Glomerular endothelial cell (primary cell): ENCODE results near the gene TSPAN32. TPM values are rescaled to one million over a fixed set of nuclear protein-coding genes. Genes with fewer than 3 reads are reported as not detected.
"Not testable (repeated sequence)": the region's sequence is repeated elsewhere in the genome, so short reads cannot be mapped to it uniquely, and the experiment has no call there.

ENCODE experiments used
- DNase-seq: peaks from one replicate; pipeline ENCODE4 v3.0.0-alpha.2; 2011; ENCODE audit warnings: low read depth, low spot score; ENCODE audit errors: extremely low read depth
- total RNA-seq: library from RNA; depleted of rRNA; stranded (reverse); fragments of >200 nt; gene quantifications from 2 replicates; pipeline ENCODE4 v1.2.3, GENCODE V29; 2015

The TSPAN32 gene
- total RNA-seq, 1 donor from 2014 or later: not detected

DNA sequence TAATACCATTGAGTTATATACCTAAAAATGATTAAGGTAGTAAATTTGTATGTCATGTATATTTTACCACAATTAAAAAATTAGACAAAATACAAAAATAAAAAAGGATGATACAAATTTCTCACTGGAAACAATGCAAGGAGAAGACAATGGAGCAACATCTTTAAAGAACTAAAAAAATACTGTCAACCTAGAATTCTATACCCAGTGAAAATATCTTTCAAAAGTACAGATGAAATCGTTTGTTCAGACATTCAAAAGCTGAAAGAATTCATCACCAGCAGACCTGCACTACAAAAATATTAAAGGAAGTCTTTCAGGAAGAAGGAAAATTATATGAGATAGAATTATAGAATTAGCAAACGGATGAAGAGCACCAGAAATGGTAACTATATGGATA is 21.6 kb upstream of the TSPAN32 start:
- no peak for DNase-seq

DNA sequence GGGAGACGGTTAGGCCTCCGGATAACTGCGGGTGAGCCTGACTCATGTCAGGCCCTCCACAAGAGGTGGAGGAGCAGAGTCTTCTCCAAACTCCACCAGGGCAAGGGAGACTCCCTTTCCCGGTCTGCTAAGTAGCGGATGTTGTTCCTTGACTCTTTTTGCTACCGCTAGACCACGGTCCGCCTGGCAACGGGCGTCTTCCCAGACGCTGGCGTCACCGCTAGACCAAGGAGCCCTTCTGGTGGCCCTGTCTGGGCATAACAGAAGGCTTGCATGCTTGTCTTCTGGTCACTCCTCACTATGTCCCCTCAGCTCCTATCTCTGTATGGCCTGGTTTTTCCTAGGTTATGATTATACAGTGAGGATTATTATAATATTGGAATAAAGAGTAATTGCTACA is 15.5 kb upstream of the TSPAN32 start:
- not testable (repeated sequence) for DNase-seq

DNA sequence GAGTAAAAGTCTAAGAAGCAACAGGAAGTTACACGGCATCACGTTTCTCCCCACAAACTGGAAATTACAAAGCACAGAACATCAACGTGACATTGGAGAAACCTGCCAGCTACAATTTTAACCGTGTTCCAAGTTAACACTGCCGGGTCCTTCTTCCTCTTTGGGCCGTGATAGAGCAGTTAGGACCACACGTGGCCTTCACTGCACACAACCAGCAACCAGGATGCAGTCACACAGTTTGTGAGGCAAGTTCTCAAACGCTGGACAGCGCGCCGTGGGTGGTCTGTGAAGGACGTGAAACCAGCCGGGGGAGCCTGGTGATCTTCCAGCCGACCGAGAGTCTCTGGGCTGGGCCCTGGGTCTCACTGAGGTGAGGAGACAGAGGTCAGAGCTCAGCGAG is 14.7 kb upstream of the TSPAN32 start:
- no peak for DNase-seq

DNA sequence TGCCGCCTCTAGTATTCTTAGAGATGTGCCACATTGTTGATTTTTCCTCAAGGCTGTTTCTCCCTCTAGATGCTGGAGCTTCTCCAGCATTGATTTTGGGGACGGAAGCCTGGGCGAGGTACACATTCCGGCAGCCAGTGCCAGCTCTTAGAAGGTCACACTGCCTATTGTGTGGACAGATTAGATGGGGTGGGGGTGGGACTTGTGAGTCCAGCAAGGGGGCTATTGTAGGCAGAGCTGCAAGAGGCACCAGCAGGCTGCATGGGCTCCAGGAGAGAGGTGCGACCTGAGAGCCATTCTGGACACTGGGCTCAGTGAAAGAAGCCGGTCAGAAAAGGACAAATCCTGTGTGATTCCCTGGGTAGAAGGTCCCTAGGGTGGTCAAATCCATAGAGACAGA is 12.5 kb upstream of the TSPAN32 start:
- no peak for DNase-seq

DNA sequence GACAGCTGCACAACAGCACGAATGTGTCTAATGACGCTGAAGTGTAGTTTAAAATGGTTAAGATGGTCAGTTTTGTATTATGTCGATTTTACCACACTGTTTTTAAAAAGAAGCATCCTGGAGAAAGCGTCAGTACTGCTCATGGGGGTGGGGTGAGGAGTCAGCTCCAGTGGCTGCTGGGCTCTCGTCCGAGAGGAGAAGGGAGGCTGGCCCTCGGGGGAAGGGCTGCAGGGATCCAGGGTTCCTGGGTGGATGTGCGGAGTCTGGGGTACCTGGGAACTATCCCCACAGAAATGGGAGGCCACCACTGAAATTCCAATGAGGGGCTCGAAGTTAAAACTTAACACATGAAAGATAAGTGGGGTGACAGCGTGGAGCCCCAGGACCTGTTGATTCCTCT is 12.0 kb upstream of the TSPAN32 start:
- DNase-seq: no peak

DNA sequence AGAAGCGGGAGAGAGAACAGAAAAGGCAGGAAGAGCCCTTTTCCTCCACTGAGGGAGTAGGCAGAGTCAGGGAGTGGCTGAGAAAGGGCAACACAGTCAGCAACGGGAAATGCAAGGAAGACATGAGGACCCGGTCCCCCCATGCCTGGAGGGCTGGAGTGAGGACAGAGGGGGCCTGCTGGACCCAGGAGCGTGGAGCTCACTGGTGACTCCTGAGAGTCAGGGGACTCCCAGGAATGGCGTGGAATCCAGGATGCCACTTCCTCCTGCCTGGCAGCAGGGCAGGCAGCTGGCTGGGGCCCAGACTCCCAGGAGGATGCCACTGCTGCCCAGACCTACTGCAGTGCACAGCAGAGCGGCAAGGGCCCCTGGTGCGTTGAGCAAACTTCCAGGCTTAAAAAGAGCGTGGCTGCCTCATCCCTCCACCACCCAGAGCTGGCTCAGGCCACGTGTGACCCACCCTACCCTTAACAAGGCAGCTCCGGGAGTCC is 11.4 kb upstream of the TSPAN32 start:
- no peak for DNase-seq

DNA sequence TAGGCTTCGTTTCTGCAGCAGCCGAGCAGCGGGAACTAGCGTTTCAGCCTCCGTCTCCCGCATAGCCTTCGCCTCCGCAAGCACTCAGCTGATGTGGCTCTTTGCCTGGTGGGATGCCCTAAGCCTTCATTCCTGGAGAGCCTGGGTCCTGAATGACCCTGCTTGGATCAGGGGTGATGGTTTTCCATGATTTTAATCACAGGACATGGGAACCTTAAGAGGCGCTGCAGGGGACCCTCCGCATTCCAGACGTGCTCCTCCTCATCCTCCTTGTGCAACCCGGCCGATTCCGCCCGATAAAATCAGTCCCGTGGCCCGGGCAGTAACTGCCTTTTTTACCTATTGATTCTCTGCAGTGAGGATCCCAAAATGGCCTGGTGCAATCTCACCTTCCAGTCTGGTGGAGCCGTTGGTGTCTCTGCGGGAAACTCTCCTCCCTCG is 8.3 kb upstream of the TSPAN32 start:
- DNase-seq: no peak

DNA sequence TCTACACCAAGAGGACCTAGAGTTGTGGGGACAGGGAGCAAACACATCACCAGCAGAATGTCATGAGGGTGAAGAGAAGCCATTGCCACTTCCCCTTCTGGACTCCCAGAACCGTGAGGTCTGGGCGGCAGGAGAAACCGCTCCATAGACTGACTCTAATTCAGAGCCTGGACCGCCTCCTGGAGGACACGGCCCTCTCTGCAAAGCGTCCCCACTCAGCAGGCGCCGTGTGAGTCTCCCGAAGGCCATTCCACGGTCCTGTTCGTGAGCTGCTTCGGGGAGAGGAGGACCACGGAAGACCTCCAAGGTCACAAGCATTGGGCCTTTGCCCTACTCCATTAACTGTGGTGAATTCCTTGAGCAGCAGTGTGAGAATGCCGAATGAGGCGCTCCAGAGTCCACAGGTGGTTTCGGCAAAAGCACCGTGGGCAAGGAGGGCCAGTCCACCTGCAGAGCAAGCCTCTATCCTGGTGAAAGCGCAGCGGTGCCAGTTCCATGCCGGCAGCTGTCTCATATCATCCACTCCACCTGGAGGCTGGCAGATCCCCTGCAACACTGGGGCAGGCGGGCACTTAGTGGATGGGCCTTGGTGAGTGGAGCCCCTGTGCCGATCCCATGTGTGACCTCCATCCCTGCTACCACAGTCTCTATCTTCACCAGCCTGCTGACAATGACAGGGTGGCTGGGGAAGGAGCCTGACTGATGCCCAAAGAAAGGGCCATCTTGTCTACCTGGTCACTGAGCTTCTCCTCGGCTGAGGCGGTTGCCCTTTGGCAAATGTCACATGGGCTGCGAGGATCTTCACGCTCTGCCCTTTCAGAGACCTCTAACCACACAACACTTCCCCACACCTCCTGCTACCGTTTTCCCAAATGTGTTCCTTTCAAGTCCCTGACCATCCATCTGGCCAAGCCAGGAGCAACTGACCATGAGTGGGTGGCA is 7.6 kb upstream of the TSPAN32 start:
- DNase-seq: no peak

DNA sequence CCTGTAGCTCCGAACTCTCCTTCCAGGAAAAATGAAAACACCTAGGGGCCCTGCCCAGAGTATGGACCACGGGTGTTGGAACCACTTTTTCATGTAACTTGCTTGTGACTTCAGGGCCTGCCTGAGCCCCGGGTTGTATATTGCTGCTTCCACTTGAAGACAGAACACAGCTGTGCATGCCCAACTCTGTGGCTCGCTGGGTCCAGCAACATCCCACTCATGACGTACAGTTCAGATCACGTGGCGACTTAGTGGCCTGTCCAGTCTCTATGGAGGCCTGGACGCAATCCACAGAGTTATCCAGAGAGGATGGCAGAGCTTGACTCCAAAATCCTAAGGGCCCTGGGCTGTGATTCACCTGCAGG is 6.9 kb upstream of the TSPAN32 start:
- no peak for DNase-seq

DNA sequence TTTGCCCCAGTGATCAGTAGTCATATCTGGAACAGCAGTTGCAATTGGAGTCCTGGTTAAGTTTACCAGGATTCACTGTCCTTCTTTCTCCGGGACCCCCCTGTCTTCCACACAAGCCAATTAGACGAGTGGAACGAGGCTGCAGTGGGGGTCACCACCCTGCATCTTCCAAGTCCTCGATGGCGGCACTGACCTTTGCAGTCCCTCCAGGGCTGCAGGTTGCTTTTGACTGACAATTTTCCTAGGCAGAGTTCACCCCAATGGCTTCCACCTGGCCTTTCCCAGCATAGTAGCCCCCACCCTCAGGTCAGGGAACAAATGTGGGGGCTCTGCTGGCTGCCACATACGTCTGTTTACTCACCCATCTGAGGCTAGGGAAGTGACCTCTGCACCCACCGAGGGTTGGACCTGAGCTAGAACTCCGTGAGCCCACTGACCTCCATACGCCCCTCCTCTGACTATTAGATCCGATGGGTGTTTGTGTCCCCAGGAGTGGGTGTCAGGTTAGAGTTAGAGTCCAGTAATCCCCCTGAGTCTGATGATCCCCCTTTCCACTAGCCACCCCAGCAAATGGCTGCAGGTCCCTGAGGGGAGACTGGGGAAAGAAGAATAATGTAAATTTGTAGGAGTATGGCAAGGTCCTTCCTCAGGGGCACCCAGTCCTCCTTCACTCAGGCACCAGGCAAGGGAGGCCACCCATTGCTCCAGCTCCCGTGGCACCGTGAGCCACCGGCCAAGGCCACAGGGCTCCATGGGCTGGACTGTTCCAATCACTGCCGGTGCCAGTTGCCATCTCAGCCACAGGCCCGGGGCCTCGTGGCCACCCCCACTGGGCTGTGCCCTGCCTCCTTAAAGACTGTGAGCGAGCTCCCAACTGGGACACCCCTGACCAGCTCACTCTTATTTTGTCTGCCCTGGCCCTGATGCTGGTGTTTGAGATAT is 5.6 kb upstream of the TSPAN32 start:
- no peak for DNase-seq

DNA sequence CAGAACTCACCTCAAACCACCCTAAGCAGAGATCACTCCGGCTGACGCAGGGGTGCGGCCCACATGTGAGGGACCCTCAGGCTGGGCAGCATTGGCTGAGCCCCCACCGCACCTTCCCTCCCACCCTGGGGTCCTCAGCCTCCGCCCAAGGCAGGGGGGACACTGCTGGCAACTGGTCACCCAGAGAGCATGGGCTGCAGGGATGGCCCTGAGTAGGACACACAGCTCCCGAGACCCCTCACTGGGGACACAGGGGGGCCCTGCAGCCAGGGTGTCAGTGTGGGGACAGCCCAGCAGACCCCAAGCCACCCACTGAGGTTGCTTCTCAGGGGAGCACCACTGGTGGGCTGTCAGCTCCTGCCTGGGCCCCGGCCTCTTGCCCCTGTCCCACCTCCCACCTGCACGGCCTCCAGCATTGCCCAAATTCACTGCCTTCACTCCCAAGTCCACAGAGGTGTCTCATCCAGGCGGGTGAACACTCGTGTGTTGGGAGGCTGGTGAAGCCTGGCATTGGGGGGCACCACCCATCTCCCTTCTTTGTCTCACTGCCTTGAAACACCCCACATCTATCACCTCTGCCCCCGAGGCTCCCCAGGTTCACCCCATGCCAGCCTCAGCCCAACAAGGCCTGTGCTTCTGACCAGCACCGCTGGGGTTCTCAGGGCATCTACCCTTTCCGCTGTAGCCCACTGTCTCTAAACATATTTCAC is 4.7 kb upstream of the TSPAN32 start:
- DNase-seq: no peak

DNA sequence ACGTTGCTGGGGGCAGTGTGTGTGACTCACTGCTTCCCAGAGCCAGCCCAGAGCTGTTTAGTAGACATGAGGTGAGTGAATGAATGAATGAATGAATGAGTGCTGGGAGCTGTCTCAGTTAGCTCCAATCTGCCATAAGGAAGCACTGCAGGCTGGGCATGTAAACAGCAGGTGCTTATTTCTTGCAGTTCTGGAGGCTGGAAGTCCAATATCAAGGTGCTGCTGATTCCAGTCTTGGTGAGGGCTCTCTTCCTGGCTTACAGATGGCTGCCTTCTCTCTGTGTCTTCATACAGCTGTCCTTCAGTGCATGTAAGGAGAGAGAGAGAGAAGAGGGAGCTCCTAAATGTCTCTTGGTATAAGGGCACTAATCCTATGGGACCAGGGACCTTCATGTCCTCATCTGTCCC is 4.2 kb upstream of the TSPAN32 start:
- no peak for DNase-seq

DNA sequence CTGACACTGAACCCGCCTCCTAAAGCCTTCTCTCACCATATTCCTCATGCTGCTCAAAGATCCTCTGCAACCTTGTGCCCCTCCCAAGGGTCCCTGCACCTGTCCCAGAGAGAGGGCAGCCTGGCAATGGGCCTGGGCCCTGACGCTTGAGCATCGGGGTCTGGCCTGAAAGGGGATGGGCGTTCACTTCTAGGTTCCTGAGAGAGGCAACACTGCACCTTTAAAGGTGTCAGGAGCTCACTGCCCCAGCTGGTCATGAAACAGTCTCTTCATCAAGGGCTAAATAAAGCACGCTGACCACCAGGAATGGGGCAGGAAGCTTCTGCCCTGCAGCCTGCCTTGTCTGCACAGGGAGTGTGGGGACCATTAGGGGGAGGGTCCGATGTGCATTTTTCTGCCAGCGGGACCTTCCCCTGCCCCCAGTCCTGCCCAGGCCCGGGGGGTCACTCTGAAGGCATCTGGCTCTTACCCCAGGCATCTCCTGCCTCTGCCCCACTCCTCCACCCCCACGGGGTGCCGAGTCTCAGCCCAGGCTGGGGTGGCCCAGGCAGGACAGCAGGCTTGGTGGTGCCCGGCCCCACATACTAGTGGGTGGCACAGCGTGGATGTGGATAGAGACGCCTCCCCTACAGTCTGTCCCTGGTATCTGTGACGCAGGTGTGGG is 3.5 kb upstream of the TSPAN32 start:
- DNase-seq: no peak

DNA sequence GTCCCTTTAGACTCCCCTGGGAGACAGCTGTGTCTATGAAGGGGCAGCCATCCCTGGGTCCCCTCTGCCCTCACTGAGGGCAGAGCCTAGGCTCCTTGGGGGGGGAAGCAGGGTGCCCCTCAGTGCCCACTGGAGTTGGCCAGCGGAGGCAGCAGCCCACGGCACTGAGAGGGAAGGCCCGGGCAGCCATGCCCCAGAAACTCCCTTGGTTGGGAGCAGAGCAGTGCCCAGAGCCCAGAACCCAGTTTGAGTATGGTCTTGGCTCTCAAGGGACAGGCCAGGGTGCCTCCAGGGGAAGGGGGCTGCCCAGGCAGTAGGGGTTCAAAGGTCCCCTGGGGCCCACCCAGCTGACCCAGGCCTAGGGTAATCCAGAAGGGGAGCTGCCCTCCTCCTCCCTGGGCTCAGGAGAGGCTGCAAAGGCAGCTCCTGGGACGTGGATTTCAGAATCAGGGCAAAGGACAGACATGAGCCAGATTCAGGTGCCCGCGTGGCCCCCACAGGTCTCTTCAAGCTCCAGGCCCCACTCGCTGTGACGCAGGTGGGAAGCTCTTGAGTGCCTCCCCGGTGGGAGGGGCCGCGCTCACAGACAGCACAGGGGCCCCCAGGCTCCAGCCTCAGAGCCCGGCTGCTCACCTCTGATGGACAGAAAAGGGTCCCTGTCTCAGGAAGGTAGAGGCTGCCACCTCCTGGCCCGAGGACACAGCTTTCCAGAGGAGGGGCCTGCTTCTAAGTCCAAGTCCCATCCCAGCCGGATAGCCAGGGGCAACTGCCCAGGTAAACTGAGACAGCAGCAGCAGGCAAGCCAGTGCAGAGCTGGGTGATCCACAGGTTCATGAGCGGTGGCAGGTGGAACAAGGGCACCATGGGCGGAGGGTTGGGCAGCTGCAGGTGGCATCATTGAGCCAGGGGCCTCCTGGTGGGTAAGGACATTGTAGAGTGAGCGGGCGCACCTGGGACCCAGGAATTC is 2.7 kb upstream of the TSPAN32 start:
- no peak for DNase-seq

DNA sequence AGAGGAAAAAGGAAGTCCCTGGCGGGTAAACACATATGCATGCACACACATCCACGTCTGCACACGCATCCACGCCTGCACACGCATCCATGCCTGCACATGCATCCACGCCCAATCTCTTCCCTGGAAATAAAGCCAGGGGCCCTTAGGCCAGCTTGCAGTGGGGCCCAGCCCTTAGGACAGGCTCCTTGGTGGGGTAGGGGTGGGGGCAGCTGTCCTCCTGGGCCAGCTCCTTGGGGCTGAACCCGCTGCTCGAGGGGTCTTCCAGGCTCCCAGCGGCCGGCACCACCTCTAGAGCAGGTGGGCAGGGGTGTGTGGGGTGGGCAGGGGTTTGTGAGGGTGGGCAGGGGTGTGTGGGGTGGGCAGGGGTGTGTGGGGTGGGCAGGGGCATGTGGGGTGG is 2.0 kb upstream of the TSPAN32 start:
- no peak for DNase-seq

DNA sequence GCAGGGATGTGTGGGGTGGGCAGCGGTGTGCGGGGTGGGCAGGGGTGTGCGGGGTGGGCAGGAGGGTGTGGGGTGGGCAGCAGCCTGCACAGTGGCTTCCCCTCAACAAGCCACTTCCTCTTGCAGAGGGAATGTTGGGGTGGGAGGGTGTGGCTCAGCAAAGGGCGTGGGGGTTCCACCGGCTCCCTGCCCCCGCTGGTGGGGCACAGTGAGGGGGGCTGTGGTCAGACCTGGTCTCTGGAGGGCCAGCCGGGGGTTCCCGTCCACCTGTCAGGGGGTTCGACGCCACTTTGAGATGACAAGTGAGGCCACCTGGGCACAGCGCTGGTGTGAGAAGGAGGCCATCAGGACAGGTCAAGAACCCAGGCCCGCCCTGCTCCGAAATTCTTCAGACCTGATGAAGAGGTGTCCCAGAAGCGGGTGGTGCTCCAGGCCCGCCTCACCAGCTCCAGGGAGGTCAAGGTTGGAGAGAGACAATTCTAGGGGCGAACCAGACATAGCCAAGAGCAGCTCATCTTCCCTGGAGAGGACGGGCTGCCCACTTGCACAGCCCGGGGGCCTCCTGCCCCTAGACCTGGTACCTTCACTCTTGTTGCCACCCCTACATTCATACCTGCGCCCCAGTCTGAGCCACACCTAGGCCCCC is 1.4 kb upstream of the TSPAN32 start:
- no peak for DNase-seq

DNA sequence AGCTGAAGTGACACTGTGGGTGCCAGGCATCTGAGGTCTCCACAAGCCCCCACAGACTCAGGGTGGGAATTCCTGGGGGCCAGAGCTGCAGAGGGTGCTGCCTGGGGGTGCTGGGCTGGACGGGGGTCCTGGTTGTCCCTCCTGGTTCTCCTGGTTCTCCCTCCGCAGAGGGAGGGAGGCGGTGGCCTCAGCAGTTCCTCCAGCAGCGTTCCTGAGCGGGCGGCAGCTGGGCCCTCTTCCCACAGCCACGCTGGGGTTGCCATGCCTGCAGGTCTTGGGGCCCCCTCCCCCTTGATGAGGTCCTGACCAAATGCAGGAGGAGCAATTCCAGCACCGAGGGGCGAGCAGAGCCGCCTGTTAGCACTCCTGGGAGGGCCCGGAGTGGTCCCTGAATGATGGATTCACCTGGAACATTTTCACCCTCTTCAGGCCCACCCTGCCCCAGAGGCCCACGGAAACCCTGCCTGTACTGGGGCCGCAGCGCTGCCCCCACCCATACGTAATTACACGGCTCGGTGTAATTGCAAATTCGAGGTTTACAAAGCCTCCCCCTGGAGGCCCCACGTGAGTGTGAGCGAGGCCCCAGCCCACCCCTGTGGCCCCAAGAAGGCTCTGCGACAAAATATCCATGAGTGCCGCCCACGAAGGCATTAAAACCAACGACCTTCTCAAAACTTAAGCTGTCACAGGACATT is 730 bp upstream of the TSPAN32 start:
- no peak for DNase-seq

DNA sequence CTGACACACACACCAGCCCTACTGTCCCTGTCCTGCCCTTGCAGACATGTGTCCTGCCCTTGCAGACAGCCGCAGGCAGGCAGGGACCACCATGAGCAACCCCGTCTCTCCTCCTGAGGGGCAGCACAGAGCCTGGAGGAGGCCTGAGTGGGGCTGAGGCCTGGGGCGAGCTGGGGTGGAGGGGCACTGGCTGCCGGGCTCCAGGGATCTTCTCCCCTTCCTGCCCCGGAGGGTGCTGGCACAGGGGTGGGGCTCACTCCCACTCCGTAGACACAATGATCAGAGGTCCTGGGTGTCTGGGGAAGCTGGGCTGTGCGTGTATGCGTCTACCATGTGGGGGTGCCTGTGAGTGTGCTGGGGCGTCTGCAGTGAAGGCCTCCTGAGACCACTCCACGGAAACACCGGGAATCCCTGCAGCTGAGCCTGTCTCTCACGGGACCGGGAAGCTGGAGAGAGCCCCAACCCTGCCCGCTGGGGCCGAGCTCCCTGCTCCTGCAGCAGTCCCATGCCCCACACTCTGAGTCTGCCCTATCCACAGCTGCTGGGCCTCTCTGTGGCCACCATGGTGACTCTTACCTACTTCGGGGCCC is 588 bp downstream of the TSPAN32 start:
- no peak for DNase-seq
